ENCODE measurements around the gene TMTC4.

DNA sequence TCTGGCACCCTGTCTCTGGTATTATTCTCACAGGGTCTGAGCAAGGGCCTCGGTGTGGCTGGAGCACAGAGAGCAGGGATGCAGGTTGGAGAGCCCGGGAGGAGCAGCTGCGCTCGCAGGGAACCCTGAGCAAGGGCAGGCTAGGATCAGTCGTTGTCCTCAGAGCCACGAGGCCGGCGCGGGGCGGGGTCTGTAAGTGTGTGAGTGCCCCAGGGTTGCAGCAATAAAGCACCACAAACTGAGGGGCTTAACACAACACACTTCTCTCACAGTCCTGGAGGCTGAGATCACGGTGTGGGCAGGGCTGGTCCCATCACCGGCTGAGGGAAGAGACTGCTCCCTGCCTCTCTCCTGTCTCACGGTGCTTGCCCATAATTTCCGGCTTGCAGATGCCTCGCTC is 47.5 kb downstream of the TMTC4 start:
- TF ChIP-seq POLR2A (IDR thresholded peaks at IDR 0.05; ENCODE audit: low read length): no peak
- no peak for TF ChIP-seq GATA1 (IDR thresholded peaks at IDR 0.05; ENCODE audit: low read depth, low read length)

Data from erythroblast (primary cell).